GM10847 (cell line): ENCODE measurements around the gene GNAI2.

Experiments used
- POLR2A ChIP-seq: IDR thresholded peaks from 2 replicates; pipeline ENCODE4 v1.6.1; 2011; ENCODE audit not compliant: insufficient read length; ENCODE audit errors: extremely low read depth

Gene GNAI2

GRCh38 chr3:50235716-50236483 is at the start of gene GNAI2:
Gene GNAI2 (plus strand): TSS chr3:50236204. CDS start chr3:50236336, 132 bp downstream.
- TF ChIP-seq POLR2A, result peak; percentile 96

GRCh38 chr3:50187750-50188149 is 48.3 kb upstream of the GNAI2 start:
- TF ChIP-seq POLR2A, result no peak

- TF ChIP-seq POLR2A, result no peak
These were observed 46.7 kb upstream of the GNAI2 start for GRCh38 chr3:50189274-50189673.

- no peak for TF ChIP-seq POLR2A
These were observed 46.0 kb upstream of the GNAI2 start for GRCh38 chr3:50189989-50190388.

GRCh38 chr3:50190936-50191660 is 44.9 kb upstream of the GNAI2 start, which contains the start of gene GNAT1:
Gene GNAT1 (plus strand): TSS chr3:50191610. CDS start chr3:50191726, 116 bp downstream.
- TF ChIP-seq POLR2A, result no peak

GRCh38 chr3:50192124-50192523 is 43.9 kb upstream of the GNAI2 start:
- no peak for TF ChIP-seq POLR2A

GRCh38 chr3:50192689-50193141 is 43.3 kb upstream of the GNAI2 start:
- TF ChIP-seq POLR2A, result no peak

- TF ChIP-seq POLR2A, result no peak
These were observed 42.7 kb upstream of the GNAI2 start for GRCh38 chr3:50193286-50193685.

- TF ChIP-seq POLR2A, result no peak
These were observed 42.3 kb upstream of the GNAI2 start for GRCh38 chr3:50193746-50194127.

- TF ChIP-seq POLR2A, result no peak
These were observed 41.7 kb upstream of the GNAI2 start for GRCh38 chr3:50194128-50194902.

GRCh38 chr3:50194903-50195500 is 41.0 kb upstream of the GNAI2 start:
- TF ChIP-seq POLR2A, result no peak

GRCh38 chr3:50195501-50196252 is 40.3 kb upstream of the GNAI2 start:
- no peak for TF ChIP-seq POLR2A

GRCh38 chr3:50196253-50196801 is 39.7 kb upstream of the GNAI2 start:
- TF ChIP-seq POLR2A, result no peak

GRCh38 chr3:50201573-50202315 is 34.3 kb upstream of the GNAI2 start:
- no peak for TF ChIP-seq POLR2A
